ENCODE results near the gene RFNG.

- no peak for TF ChIP-seq CTCF (IDR thresholded peaks at IDR 0.05; ENCODE audit: insufficient read depth, low read length, poor library complexity, severe bottlenecking)
- no peak for TF ChIP-seq EZH2phosphoT487 (conservative IDR thresholded peaks at IDR 0.05; ENCODE audit: low read length)
These were observed 6.7 kb upstream of the RFNG start for GRCh38 chr17:82058230-82058854.

Data from SU-DHL-6 (cell line).